Amniotic epithelial cell (primary cell): Measurements from ENCODE around the gene TBC1D22B.

Source experiments
- DNase-seq: peaks from one replicate; pipeline ENCODE4 v3.0.0-alpha.2; 2010; ENCODE audit warnings: low read depth

Gene TBC1D22B

DNA sequence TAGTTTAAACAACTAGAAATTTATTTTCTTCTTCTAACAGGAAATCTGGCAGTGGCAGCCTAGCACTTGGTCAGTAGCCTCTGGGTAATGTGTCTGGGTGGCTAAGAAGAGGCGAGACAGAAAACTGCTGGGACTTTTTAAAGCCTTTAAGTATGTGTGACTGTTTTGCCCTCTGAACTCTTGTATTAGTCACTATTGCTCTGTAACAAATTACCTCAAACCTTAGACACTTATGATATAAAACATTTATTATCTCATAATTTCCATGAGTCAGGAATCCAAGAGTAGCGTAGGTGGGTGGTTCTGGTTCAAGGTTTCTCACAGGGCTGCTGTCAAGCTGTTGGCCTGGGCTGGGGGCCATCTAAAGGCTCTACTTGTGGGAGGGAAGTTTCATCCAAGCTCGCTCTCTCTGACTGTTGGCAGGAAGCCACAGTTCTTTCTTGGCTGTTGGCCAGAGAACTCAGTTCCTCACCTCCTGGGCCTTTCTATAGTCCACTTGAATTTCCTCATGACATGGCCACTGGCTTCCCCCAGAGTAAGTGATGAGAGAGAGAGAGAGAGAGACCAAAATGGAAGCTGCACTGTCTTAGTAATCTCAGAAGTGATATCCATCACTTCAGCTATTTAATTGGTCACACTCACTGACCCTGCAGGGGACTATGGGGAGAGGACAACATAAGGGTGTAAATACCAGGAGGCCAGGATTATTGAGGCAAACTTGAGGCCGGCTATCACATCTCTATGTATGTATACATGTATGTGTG, 17.4 kb upstream of the TBC1D22B start:
- peak; percentile 99 for DNase-seq

DNA sequence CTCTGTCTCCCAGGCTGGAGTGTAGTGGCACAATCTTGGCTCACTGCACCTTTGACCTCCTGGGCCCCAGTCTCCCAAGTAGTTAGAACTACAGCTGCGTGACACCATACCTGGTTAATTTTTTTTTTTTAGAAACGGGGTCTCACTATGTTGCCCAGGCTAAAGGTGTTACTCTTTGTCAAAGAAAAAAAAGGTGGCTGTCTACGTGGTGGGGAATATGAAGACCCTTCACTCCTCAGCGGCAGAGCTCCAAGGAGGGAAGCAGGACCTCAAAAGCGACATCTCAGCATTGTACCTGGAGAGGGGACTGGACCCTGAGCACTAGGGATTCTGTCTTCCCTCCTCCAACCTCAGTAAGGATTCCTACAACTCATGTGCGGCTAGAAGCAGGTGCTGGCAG, 16.4 kb upstream of the TBC1D22B start:
- DNase-seq = no peak

DNA sequence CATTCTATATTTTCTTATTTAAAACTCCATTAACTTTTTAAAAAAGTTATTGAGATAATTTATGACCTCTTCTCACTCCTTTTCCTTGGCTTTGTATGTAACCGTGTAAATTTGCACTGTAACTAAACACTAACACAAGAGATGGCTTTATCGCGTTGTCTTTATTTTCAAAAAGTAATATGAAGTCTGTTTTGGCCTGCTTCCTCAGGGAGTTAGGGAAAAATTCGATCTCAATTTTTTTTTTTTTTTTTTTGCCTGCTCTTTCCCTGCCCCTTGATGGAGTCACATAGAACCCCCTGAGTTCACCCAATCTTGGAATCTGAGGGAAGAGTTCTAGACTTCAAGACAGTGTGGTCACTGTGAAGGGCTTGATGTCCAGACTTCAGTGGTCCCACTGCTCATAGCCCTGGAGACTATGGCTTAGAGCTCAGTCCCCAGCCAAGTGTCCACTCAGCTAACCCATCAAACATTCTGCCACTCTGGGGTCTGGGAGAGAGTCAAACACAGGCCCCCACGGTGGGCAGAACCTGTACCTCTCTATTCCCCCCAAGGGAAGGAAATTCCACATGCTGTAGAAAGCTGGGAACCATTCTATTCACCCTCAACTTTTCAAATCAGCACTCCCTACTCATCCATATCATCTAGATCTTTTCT, 15.7 kb upstream of the TBC1D22B start:
- DNase-seq = peak; percentile 10

DNA sequence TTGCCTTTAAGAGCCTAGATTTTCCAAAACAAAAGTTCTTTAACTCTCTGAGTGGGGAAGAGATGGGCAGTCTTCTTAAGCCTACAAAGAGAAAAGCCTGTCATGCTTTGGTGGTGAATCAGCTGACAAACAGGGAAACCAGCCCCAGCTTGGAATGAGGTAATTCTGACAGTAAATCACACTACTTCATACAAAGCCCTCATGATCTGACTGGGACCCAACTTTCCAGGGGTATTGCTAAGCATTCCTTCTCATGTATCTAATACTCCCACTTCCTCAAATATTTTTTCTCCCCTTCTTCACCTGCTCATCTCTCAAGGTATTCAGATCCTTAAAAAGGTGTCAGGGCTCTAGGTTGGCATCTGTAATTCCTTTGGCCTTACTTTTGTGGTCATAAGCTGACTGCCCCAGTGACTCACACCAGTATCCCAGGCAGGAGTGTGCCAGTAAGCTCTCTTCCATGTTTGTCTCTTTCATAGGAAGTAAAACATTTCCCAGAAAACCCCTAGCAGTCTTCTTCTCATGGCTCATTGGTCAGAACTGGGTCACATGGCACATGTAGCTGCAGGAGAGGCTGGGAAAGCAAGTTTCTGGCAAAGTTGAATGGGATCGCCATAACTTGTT, 15.0 kb upstream of the TBC1D22B start:
- DNase-seq = peak; percentile 99

DNA sequence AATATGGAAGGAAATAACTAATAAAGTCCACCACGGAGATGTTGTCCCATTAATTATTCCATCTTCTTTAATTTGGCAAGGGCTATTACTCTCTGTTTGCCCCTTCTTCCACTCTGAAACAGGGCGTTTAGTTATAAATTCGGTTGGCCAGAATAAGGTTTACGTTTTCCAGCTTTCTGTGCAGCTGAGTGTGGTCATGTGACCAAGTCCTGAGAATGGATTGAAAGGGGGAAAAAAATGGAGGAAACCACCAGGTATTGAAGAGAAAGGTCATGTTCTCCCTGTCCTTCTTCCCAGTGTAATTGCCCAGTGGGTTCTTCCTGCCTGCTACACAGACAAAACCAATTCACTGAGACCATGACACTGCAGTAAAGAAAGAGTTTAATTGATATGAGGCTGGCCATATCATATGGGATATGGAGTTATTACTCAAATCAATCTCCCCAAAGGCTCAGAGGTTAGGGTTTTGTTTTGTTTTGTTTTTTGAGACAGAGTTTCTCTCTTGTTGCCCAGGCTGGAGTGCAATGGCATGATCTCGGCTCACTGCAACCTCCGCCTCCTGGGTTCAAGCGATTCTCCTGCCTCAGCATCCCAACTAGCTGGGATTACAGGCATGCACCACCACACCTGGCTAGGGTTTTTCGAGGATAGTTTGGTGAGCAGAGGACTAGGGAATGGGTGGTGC, 14.3 kb upstream of the TBC1D22B start:
- no peak for DNase-seq

DNA sequence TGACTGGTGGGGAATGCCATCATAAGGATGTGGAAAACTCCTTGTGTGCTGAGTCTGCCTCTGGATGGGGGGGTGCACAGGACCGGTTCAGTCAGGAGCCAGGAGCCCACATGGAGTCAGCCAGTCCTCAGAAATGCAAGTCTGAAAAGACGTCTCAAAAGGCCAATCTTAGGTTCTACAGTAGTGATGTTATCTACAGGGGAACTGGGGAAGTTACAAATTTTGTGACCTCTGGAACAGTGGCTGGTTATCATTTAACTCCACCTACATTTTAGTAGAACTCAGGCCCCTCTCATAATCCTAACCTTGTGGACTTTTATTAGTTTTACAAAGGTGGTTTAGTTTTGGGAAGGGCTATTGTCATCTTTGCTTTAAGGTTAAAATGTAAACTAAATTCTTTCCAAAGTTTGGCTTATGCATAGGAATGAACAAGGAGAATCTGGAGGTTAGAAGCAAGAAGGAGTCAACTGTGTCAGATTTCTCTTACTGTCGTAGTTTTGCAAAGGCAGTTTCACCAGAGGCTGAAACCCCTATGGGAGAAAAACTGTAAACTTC, 13.7 kb upstream of the TBC1D22B start:
- no peak for DNase-seq

DNA sequence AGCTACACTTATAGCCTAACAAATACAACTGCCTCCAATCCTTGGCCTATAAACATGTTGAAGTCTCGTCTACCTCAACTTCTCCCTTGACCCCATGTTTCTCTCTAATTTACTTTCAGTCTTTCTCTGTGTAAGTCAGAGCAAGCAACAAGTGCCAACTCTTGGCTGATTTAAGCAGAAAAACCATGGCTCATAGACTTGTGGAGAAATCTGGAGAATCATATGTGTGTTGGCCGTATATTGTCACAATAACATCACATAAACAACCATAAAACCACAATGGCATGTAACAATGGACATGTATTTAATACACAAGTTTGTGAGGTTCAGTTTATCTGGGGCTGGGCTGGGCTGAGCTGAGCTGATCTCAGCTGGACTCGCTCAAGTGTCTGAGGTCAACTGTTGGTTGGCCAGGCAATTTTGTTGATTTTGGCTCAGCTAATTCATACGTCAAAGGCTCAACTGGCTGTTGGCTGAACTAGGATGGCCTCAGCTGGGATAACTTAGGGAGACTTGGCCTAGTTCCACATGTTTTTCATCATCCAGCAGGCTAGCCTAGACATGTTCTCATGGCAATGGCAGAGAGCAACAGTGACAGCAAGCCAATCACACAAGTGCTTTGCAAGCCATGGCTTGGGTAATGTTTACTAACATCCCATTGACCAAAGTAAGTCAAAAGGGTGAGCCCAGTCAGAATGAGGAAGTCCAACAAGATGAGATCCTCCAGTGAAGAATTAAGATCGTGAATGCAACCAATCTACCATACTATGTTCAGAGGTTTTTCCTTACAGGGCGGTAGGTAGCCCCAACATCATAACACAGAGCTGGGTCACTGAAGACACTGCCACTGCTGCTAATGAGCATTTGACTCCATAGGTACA, 12.9 kb upstream of the TBC1D22B start:
- peak; percentile 100 for DNase-seq

DNA sequence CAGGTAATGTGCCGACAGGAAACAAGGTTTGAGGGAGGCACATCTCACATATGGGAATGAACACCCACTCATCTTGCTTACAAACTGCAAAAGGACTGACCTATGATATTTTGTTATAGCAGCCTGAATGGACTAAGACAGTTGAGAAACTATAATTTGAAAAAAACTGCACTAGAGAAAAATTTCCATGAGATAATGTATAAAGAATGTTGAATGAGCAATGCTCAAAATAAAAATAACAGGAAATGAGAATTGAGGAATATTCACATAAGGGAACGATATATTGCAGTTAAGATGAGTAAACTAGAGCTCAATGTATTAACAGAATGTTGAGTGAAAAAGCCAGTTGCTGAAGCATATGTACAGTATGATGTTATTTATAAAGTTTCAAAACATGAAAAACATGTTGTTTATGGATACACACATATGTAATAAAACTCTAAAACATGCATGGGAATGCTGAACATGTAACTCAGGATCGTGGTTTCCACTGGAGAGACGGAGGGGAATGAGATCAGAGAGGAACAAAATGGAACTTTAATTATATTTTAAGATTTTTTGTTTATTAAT, 6.3 kb upstream of the TBC1D22B start:
- peak; percentile 52 for DNase-seq

DNA sequence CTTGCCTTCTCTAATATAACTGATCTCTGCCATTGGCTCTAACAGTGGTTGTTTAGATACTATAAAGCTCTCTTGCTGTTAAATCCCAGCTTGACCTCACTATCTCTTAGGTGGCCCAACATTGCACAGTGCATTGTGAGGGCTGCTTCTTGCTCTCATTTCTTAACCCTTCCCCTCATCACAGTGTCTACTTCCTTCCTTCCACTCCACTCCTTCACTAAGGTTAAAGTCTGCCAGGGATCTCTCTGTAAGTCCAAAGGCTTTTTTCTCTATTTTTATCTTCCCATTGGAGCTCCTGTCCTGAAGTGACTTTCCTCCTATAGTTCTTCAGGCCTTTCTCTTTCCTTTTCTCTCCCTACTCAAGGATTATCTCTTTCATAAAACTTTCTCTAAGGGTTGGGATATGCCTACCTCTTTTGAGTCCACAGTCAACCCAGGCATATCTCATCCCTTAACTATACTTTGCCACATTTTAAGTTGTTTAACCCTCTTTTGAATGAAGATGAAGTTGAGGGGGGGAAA, 4.0 kb upstream of the TBC1D22B start:
- DNase-seq = peak; percentile 11

DNA sequence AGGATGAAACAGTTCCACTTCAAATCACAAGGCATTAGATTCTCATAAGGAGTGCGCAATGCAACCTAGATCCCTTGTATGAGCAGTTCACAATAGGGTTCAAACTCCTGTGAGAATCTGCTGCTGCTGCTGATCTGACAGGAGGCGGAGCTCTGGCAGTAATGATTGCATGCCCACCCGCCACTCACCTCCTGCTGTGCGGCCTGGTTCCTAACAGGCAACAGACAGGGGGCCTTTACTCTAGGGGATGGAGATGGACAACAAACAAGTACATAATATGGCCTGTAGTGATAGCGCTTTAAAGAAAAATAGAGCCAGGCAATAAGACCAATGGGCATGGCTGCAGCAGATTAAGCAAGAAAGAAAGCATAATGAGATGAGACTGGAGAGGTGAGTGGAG, 2.7 kb upstream of the TBC1D22B start:
- no peak for DNase-seq

DNA sequence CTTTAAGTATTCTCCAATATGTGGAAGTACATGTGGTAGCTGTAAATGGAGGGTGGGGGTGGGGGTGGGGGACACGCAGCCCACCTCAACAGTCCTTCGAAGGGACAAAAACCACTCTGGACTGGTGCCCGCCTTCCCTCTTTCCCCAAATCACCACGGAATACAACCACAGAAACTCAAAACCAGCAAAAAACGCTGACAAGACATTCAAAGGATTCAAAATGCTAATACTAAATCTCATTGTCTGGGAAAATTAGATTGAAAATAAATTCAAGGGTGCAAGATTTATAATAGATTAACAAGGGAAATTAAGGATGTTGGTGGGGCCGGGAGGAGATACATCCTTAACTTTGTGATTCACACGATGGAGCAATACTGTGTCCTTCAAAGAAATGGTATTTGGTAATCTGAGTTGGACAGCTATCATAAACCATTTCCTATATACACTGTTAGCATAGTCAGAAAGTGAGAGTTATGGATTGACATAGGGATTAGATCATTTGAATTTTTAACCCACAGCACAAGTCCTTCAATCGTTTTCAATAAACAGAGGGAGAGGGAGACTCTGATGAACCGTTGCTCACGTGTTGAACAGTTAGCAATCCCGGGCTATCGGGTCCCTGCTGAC, 766 bp upstream of the TBC1D22B start:
- peak; percentile 86 for DNase-seq

DNA sequence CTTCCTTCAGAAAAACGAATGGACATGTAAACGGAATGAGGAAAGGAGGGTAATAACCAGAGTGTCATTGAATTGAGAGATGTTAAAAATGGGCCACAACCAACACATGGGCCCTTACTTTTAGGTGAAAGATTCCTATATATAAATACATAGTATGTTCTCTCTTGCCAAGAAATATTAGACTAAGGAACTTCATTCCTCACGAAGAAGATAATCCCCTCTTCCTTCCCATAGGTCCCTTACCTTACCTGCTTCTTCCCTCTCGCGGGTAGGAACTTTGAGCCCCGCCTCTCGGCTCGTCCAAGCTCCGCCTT, 295 bp upstream of the TBC1D22B start:
- no peak for DNase-seq

DNA sequence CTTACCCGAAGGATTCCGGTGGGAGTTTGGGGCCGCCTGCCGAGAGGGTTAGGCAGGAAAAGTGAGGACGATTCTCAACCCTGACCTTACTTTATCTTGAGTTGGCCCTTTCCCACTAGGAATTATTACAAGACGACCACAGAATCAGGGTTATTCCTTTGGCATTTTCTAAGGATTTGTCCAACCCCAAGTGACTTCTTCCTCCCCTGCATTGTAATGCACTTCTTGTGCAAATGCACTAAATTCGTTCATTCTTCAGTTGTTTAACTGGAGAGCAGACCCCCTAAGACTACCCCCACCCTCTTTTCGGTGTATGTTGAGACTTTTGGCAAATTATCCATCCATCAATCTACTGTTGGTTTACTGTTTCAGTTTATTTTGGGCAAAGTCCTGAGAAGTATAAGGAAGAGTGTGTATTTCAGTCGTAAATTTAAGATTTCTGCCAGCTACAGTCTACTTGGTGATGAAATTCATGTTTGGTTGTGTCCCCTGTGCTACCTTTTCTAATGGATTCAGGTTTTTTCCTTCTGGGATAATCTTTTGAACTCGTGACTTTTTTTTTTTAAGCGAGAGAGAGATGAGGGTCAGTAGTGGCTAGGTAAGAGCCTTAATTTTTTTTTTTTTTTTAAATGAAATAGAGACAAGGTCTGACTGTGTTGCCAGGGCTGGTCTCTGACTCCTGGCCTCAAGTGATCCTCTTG, 983 bp downstream of the TBC1D22B start:
- peak; percentile 10 for DNase-seq

DNA sequence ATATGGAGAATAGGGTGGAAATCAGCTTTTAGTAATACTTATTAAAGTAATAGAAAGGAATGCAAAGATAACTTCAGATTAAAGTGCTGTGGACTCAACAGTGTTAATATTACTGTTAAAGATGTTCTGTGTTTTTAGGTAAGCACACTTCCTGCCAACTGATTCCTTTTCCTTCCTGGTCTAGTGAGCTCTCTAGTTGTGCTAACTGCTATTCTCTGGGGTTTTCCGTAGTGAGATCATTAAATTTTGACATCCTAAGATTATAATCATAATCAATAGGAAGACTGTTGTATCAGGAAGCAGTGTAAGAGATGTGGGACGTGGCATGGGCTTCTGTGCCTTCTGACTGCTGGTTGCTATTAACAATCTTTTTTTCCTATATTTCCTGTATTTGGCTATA, 1.6 kb downstream of the TBC1D22B start:
- no peak for DNase-seq

DNA sequence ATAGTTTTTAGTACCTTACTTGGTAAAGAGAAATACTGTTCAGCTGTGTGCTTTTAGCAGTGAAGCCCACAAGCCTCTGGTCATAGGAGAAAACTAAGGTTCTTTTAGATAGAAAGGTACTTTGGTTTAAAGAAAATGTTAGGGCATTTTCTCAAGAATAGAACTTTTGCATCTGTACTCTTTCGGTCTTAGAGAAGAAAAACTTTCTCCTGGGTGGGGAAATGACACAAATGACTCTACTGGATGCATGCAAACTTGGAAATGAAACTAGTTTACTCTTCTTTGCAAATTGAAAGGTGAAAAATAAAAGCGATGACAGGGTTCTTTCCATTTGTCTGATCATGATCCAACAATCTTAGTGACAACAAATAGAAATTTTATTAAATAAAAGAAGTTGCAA, 2.5 kb downstream of the TBC1D22B start:
- no peak for DNase-seq

DNA sequence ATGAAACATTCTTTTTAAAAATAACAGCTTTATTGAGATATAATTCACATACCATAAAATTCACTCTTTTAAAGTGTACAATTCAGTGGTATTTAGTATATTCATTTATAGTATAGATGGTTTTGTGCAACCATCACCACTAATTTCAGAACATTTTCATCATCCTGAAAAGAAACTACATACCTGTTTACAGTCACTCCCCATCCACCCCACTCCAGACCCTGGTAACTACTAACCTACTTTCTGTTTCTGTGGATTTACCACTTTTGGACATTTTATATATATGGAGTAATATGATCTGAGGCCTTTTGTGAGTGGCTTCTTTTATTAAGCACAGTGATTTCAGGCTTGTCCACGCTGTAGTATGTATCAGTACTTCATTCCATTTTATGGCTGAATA, 2.9 kb downstream of the TBC1D22B start:
- DNase-seq = no peak

DNA sequence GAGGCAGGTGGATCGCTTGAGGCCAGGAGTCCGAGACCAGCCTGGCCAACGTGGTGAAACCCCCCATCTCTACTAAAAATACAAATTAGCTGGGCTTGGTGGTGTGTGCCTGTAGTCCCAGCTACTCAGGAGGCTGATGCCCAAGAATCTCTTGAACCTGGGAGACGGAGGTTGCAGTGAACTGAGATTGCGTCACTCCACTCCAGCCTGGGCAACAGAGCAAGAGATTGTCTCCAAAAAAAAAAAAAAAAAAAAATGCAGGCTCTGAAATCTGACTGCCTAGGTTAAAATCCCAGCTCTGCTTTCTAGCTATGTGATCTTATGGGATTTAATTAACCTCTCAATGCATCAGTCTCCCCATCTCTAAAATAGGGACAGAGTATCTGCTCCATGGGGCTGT, 3.6 kb downstream of the TBC1D22B start:
- DNase-seq = no peak

DNA sequence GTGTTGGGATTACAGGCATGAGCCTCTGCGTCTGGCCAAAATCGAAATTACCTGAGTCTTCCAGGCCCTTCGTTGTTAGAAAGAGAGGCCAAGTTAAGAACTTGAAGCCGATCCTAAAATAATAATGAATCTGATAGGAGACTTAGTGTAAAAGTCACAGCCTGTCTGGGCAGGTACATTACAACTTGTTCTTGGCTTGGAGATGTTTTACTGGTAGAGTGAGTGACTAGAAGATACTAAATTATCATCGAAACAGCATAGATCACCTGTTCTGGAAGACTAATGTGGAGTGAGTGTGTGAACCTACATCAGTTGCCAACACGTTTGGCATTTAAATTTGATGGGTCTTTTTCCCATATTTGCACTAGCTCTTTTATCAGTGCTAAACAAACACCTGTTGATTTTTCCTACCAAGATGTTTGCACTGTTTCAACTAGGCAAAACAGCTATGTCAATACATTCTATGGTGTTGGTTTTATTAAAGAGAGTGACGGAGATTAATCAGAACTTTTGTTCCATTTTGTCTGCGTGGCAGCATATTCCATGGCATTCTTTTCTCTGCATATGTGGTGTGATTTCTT, 5.0 kb downstream of the TBC1D22B start:
- DNase-seq = no peak

DNA sequence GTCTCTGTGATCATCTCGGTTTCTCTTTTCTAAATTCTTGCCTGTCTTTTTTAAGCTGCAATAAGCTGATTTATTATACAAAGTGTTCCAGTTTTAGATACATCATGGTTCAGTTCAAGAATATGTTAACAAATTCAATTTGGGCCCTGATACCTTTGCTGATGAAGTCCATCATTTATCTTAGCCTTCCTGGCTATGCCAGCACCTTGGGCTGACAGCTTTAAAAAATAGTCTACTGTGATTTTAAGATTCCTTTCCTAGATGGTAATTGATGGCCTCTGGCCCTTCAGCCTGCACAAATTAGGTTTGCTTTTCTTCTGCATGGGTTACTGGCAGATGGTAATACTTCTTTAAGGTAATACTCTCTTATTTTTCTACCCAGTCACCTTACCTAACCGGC, 7.4 kb downstream of the TBC1D22B start:
- no peak for DNase-seq

DNA sequence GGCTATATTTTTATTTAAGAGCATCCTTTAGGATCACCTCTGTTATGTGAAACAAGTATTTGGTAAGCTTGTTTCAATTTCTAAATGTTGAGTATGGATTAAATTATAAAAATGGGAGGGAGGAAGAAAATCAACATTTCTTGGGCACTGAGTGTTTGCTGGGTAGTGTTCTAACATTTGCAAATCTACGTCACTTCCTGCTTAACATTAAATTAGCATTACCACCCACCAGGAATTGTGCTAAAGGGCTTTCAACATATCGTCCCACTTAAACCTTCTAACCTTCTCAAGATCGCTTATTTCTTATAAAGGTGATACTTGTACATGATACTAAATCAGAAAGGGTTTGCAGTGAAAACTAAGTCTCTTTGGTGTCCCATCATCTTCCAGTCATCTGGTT, 8.3 kb downstream of the TBC1D22B start:
- no peak for DNase-seq
